Type B pancreatic cell (in vitro differentiated cells): ENCODE results near the gene GSK3B. TPM values are rescaled to one million over a fixed set of nuclear protein-coding genes. Genes with fewer than 3 reads are reported as not detected.
"Not testable (repeated sequence)": the region's sequence is repeated elsewhere in the genome, so short reads cannot be mapped to it uniquely, and the experiment has no call there.

Experiments
- DNase-seq: peaks from one replicate; pipeline ENCODE4 v3.0.0; 2021; ENCODE audit warnings: mixed read lengths; ENCODE audit not compliant: unreplicated experiment; ENCODE audit errors: extremely low spot score
- H3K27ac Mint-ChIP-seq: 2 replicates; pipeline ENCODE4 v1.8.0; 2021; ENCODE audit warnings: mild to moderate bottlenecking, mixed read lengths
- H3K27me3 Mint-ChIP-seq: 2 replicates; pipeline ENCODE4 v1.8.0; 2021; ENCODE audit warnings: mixed read lengths
- H3K36me3 Mint-ChIP-seq: 2 replicates; pipeline ENCODE4 v1.8.0; 2021; ENCODE audit warnings: mixed read lengths
- H3K4me1 Mint-ChIP-seq: one replicate; pipeline ENCODE4 v1.8.0; 2021; ENCODE audit warnings: mixed read lengths; ENCODE audit not compliant: unreplicated experiment
- H3K4me3 Mint-ChIP-seq: 2 replicates; pipeline ENCODE4 v1.8.0; 2021; ENCODE audit warnings: mild to moderate bottlenecking, mixed read lengths
- H3K9me3 Mint-ChIP-seq: 2 replicates; pipeline ENCODE4 v1.8.0; 2021; ENCODE audit warnings: mixed read lengths
- total RNA-seq: library from RNA; stranded (reverse); gene quantifications from 2 replicates; pipeline ENCODE4 v1.2.1, GENCODE V29; 2021; ENCODE audit warnings: low replicate concordance
- TF ChIP-seq, protein P1 (sequence below): fragments of 200-600 bp; sonication (generic); conservative IDR thresholded peaks from 2 replicates; pipeline ENCODE4 v1.5.0; 2021; ENCODE audit warnings: antibody characterized with exemption, mild to moderate bottlenecking

Gene GSK3B
- total RNA-seq, 1 donor from 2014 or later, result 60.5 TPM

DNA sequence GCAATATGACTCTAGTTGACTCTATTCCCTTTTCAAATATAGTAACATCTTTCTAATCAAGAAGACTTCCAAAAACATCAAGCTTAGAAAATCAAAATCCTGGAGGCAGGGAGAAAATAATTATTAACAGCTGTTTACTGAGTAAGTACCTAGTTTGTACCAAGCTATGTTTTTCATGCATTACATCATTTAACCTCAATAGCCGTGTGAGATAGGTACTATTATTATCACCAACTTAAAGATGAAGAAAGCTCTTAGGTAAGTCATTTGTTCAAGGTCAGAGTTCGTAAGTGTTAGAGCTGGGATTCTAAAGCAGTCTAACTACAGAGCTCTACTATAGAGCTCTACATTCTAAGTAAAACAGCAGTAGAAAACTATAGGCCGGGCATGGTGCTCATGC is 41.6 kb downstream of the GSK3B start:
- Mint-ChIP-seq H3K4me1 (peaks cover 24% of the 10 kb centered on the region), H3K36me3 (peaks cover 18% of the 10 kb centered on the region), H3K27me3 (no peaks in the 10 kb centered on the region), H3K27ac (no peak overlapping the region), H3K4me3 (no peak overlapping the region), H3K9me3 (peaks cover 11% of the 10 kb centered on the region)
- no peak for DNase-seq
- TF ChIP-seq, protein P1, sequence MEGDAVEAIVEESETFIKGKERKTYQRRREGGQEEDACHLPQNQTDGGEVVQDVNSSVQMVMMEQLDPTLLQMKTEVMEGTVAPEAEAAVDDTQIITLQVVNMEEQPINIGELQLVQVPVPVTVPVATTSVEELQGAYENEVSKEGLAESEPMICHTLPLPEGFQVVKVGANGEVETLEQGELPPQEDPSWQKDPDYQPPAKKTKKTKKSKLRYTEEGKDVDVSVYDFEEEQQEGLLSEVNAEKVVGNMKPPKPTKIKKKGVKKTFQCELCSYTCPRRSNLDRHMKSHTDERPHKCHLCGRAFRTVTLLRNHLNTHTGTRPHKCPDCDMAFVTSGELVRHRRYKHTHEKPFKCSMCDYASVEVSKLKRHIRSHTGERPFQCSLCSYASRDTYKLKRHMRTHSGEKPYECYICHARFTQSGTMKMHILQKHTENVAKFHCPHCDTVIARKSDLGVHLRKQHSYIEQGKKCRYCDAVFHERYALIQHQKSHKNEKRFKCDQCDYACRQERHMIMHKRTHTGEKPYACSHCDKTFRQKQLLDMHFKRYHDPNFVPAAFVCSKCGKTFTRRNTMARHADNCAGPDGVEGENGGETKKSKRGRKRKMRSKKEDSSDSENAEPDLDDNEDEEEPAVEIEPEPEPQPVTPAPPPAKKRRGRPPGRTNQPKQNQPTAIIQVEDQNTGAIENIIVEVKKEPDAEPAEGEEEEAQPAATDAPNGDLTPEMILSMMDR, result no peak

DNA sequence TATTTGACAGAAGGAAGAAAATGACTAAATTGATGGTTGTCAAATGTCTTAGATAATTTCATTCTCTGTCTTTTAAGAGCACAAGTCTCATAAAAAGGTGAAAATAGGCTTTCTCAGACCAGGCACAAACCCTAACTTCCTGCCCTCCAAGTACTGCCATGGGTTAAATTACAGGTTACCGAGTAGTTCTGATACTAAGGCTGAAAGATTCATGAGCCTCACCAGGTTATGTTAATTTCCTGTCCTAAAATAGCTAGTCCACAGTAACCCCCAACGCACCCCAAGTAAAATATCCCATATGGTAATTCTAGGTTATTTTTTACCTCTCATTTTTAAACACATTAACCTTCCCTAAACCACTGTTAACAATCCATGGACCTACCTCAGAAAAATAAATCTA is 42.0 kb downstream of the GSK3B start:
- Mint-ChIP-seq H3K36me3 (peaks cover 18% of the 10 kb centered on the region), H3K4me1 (peaks cover 24% of the 10 kb centered on the region), H3K27me3 (no peaks in the 10 kb centered on the region)

DNA sequence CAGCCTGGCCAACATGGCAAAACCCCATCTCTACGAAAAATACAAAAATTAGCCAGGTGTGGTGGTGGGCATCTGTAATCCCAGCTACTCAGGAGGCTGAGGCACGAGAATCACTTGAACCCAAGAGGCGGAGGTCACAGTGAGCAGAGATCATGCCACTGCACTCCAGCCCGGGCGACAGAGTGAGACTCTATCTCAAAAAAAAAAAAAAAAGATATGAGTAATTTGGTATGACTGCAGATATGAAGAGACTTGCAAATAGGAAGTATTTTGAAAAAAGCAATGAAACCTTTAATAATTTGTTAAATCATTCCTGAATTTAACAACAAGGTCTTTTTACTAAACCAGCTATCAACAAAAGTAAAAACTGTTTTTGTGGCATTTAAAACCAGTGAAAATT is 42.7 kb downstream of the GSK3B start:
- H3K27ac Mint-ChIP-seq, DNase-seq, H3K4me3 Mint-ChIP-seq, H3K27me3 Mint-ChIP-seq: not testable (repeated sequence)
- Mint-ChIP-seq H3K4me1 (peaks cover 24% of the 10 kb centered on the region), H3K36me3 (peaks cover 18% of the 10 kb centered on the region), H3K9me3 (peaks cover 11% of the 10 kb centered on the region)

More for the DNA sequence above, 42.0 kb downstream of the GSK3B start:
- H3K9me3 Mint-ChIP-seq, result peaks cover 11% of the 10 kb centered on the region
- no peak for DNase-seq
- no peak overlapping the region for H3K4me3 Mint-ChIP-seq
- H3K27ac Mint-ChIP-seq, result no peak overlapping the region
- TF ChIP-seq, protein P1, result no peak

DNA sequence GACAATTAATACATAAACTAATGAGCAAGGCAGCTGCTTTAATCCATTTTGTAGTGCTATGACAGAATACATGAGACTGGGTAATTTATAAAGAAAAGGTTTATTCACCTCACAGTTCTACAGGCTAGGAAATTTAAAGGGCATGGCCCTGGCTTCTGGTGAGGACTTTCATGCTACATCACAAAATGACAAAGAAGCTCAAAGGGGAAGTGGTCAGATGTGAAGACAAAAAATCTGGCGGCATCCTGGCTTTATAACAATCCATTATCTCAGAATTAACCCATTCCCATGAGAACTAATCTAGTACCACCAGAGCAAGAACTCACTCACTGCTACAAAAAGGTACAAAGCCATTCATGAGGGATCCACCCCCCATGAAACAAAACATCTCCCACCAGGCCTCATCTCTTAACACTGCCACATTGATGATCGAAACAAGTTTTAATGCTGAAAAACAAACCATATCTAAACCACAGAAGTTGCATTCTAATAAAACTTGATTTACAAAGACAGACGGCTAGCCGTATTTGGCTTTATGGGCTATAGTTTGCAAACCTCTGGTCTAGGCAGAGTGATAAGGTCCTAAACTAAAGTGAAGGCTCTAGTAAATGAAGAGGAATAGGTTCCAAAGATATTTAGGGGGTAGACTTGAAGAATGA is 44.2 kb downstream of the GSK3B start:
- DNase-seq, result no peak
- Mint-ChIP-seq H3K4me3 (no peak overlapping the region), H3K27ac (no peak overlapping the region), H3K27me3 (no peaks in the 10 kb centered on the region), H3K36me3 (peaks cover 22% of the 10 kb centered on the region), H3K4me1 (peaks cover 24% of the 10 kb centered on the region), H3K9me3 (peaks cover 18% of the 10 kb centered on the region)
- TF ChIP-seq, protein P1, result no peak

DNA sequence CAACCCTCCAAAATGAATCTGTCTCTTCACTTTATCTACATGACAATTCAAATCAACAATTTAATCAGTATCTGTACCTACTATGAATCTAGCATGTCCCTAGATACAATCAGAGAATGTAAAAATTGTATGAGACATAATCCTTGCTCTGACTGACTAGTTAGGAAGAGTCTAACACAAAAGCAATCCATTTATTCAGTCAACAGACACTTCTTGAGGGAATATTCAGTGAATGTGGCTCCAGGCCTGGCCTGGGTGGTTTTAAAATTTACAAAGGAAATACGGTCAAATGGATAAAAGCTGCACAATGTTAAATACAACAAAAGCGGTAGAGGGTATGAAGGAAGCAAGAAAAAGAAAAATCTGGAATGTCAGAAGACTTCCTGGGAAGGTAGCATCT is 45.2 kb downstream of the GSK3B start:
- DNase-seq, result no peak
- TF ChIP-seq, protein P1, result no peak
- peaks cover 19% of the 10 kb centered on the region for H3K9me3 Mint-ChIP-seq
- H3K36me3 Mint-ChIP-seq, result peaks cover 20% of the 10 kb centered on the region
- no peak overlapping the region for H3K4me3 Mint-ChIP-seq
- no peak overlapping the region for H3K27ac Mint-ChIP-seq
- H3K27me3 Mint-ChIP-seq, result no peaks in the 10 kb centered on the region
- H3K4me1 Mint-ChIP-seq, result peaks cover 24% of the 10 kb centered on the region

DNA sequence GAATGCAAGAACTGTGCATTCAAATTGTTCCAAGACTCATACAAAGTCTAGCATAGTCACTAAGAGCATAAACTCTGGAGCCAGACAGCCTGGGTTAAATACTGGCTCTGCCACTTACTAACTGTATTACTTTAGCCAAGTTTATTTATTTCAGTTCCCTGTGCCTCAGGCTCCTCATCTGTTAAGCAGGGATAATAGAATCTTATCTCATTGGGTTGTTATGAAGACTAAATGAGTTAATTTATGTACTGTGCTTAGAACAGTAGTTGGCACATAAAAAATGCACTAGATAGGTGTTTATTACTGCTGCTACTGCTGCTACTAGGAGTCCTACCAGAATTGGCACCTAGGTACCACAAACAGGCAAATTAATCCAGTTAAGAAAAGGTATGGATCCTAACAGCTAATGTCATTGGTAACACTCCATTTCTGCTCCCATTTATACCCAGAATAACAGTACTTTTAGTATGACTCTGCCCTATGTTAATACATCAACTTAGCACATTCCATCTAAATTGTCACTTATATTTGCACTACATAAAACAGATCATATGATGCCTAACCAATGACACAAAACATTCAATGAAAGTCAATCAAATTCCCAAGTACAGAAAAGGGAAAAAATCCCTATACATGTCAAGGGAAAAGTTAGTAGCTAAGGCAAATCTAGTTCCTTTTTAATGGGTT is 45.7 kb downstream of the GSK3B start:
- Mint-ChIP-seq H3K4me1 (peaks cover 24% of the 10 kb centered on the region), H3K4me3 (no peak overlapping the region), H3K27ac (no peak overlapping the region), H3K27me3 (no peaks in the 10 kb centered on the region), H3K36me3 (peaks cover 21% of the 10 kb centered on the region), H3K9me3 (peaks cover 17% of the 10 kb centered on the region)
- TF ChIP-seq, protein P1, result no peak
- no peak for DNase-seq
